Endodermal cell (in vitro differentiated cells): Measurements from ENCODE around the gene ZNF486. TPM values are rescaled to one million over a fixed set of nuclear protein-coding genes. Genes with fewer than 3 reads are reported as not detected.
A peak's percentile ranks its signal among the peaks of the same experiment; 100 is the strongest.
"Not testable (repeated sequence)": the region's sequence is repeated elsewhere in the genome, so short reads cannot be mapped to it uniquely, and the experiment has no call there.

ENCODE experiments used
- DNase-seq: peaks from one replicate; pipeline ENCODE4 v3.0.0-alpha.2; 2017
- H3K27ac ChIP-seq: 2 replicates; pipeline ENCODE4 v1.5.1; 2013; ENCODE audit warnings: mild to moderate bottlenecking, low read depth, low read length, moderate library complexity
- H3K27me3 ChIP-seq: 2 replicates; pipeline ENCODE4 v1.6.1; 2013; ENCODE audit warnings: mild to moderate bottlenecking, low read length, moderate library complexity; ENCODE audit not compliant: insufficient read depth, control insufficient read depth, poor library complexity, severe bottlenecking
- H3K36me3 ChIP-seq: 2 replicates; pipeline ENCODE4 v1.7.0; 2013; ENCODE audit warnings: mild to moderate bottlenecking, low read length, moderate library complexity; ENCODE audit not compliant: control insufficient read depth, insufficient read depth
- H3K4me1 ChIP-seq: one replicate; pipeline ENCODE4 v1.7.0; 2013; ENCODE audit warnings: low read length; ENCODE audit not compliant: control insufficient read depth, insufficient read depth
- H3K4me3 ChIP-seq: 2 replicates; pipeline ENCODE4 v1.5.1; 2013; ENCODE audit warnings: mild to moderate bottlenecking, low read length, moderate library complexity
- H3K9ac ChIP-seq: 2 replicates; pipeline ENCODE4 v1.6.1; 2013; ENCODE audit warnings: mild to moderate bottlenecking, low read length, moderate library complexity; ENCODE audit not compliant: poor library complexity, severe bottlenecking; ENCODE audit errors: extremely low read depth
- H3K9me3 ChIP-seq: 2 replicates; pipeline ENCODE4 v1.6.1; 2013; ENCODE audit warnings: mild to moderate bottlenecking, low read length, moderate library complexity; ENCODE audit not compliant: control insufficient read depth
- H3K27ac Mint-ChIP-seq: 2 replicates; pipeline ENCODE4 v1.8.0; 2020; ENCODE audit warnings: mixed read lengths
- H3K27me3 Mint-ChIP-seq: 2 replicates; pipeline ENCODE4 v1.8.0; 2021; ENCODE audit warnings: mild to moderate bottlenecking, mixed read lengths; ENCODE audit not compliant: insufficient read depth
- H3K36me3 Mint-ChIP-seq: 2 replicates; pipeline ENCODE4 v1.8.0; 2020; ENCODE audit warnings: low read depth, mixed read lengths
- H3K4me1 Mint-ChIP-seq: 2 replicates; pipeline ENCODE4 v1.8.0; 2020; ENCODE audit warnings: mixed read lengths
- H3K4me3 Mint-ChIP-seq: 2 replicates; pipeline ENCODE4 v1.8.0; 2020; ENCODE audit warnings: mild to moderate bottlenecking, moderate library complexity, mixed read lengths
- H3K9me3 Mint-ChIP-seq: 2 replicates; pipeline ENCODE4 v1.8.0; 2020; ENCODE audit warnings: mild to moderate bottlenecking, mixed read lengths
- WGBS, 2 experiments: methylation state at CpG; one replicate each; pipeline versions ENCODE4 v1.1.5 to v1.1.7; 2013; ENCODE audit warnings: missing lambda C conversion rate in 2 of 2, mixed read lengths in 1 of 2; ENCODE audit not compliant: insufficient coverage in 1 of 2, insufficient read length in 1 of 2; 5-methylcytosine and 5-hydroxymethylcytosine counted together
- total RNA-seq, 2 donors: library from RNA; stranded (reverse); fragmentation: NEBNext Ultra II Directional in 1 of 2; extraction: Animal tissue kit (Norgen Biotek cat#: 25700) in 1 of 2; gene quantifications; 2 replicates in 1 of 2; 3 replicates in 1 of 2; pipeline ENCODE4 v1.2.1, GENCODE V29; 2021
- TF ChIP-seq, protein P1 (sequence below): fragments of 200-600 bp; sonication (generic); conservative IDR thresholded peaks from 2 replicates; pipeline ENCODE4 v1.5.0; 2021; ENCODE audit warnings: antibody characterized with exemption, mild to moderate bottlenecking

Gene ZNF486
- total RNA-seq, 2 donors from 2014 or later, result 20.4 to 27.6 TPM

DNA sequence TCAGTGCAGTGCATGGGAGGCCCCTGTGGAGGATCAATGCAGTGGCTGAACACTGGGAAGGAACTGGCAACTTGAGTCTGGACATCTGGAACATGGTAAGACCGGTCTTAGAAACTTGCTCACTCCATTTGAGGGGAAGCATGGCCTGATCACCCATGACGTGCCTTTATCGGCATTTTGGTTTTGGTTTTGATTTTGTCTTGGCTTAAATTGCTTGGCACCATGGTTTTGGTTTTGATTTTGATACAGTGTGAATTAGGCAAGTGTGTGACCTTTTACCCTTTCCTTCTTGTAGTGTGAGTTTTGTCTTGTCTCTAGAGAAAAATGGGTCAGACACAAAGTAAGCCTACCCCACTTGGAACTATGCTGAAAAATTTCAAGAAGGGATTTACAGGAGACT, 77.3 kb downstream of the ZNF486 start:
- no peak for DNase-seq
- Histone ChIP-seq H3K9ac (no peak overlapping the region), H3K4me3 (peak overlapping the region; percentile 59), H3K27ac (no peak overlapping the region), H3K9me3 (peaks cover 69% of the 10 kb centered on the region), H3K4me1 (peaks cover 7% of the 10 kb centered on the region), H3K36me3 (no peaks in the 10 kb centered on the region), H3K27me3 (no peaks in the 10 kb centered on the region)
- 83 to 97% methylated on average over 1 to 3 of the region's 3 CpGs for WGBS, 2 experiments
- TF ChIP-seq, protein P1, sequence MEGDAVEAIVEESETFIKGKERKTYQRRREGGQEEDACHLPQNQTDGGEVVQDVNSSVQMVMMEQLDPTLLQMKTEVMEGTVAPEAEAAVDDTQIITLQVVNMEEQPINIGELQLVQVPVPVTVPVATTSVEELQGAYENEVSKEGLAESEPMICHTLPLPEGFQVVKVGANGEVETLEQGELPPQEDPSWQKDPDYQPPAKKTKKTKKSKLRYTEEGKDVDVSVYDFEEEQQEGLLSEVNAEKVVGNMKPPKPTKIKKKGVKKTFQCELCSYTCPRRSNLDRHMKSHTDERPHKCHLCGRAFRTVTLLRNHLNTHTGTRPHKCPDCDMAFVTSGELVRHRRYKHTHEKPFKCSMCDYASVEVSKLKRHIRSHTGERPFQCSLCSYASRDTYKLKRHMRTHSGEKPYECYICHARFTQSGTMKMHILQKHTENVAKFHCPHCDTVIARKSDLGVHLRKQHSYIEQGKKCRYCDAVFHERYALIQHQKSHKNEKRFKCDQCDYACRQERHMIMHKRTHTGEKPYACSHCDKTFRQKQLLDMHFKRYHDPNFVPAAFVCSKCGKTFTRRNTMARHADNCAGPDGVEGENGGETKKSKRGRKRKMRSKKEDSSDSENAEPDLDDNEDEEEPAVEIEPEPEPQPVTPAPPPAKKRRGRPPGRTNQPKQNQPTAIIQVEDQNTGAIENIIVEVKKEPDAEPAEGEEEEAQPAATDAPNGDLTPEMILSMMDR, result no peak
- Mint-ChIP-seq H3K36me3 (peaks cover 32% of the 10 kb centered on the region), H3K4me1 (peaks cover 41% of the 10 kb centered on the region), H3K9me3 (peaks cover 30% of the 10 kb centered on the region), H3K4me3 (no peak overlapping the region), H3K27ac (no peak overlapping the region), H3K27me3 (peaks cover 3% of the 10 kb centered on the region)

DNA sequence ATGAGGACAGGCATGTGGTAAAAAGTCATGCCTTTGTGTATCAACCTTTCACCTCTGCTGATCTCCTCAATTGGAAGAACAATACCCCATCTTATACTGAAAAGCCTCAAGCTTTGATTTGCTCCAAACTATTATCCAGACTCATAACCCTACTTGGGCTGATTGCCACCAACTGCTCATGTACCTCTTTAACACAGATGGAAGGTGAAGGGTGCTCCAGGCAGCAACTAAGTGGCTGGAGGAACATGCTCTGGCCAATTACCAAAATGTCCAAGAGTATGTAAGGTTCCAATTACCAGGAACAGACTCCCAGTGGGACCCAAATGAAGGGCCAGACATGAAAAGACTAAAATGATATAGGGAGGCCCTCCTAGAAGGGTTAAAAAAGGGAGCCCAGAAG, 78.3 kb downstream of the ZNF486 start:
- peaks cover 3% of the 10 kb centered on the region for H3K27me3 Mint-ChIP-seq
- H3K27ac Mint-ChIP-seq, result no peak overlapping the region
- Histone ChIP-seq H3K9ac (no peak overlapping the region), H3K27ac (no peak overlapping the region), H3K27me3 (no peaks in the 10 kb centered on the region), H3K9me3 (peaks cover 65% of the 10 kb centered on the region), H3K4me1 (peaks cover 7% of the 10 kb centered on the region), H3K4me3 (no peak overlapping the region), H3K36me3 (no peaks in the 10 kb centered on the region)
- peaks cover 30% of the 10 kb centered on the region for H3K9me3 Mint-ChIP-seq
- peaks cover 32% of the 10 kb centered on the region for H3K36me3 Mint-ChIP-seq
- DNase-seq, result no peak
- TF ChIP-seq, protein P1, result no peak
- peaks cover 36% of the 10 kb centered on the region for H3K4me1 Mint-ChIP-seq
- H3K4me3 Mint-ChIP-seq, result no peak overlapping the region

DNA sequence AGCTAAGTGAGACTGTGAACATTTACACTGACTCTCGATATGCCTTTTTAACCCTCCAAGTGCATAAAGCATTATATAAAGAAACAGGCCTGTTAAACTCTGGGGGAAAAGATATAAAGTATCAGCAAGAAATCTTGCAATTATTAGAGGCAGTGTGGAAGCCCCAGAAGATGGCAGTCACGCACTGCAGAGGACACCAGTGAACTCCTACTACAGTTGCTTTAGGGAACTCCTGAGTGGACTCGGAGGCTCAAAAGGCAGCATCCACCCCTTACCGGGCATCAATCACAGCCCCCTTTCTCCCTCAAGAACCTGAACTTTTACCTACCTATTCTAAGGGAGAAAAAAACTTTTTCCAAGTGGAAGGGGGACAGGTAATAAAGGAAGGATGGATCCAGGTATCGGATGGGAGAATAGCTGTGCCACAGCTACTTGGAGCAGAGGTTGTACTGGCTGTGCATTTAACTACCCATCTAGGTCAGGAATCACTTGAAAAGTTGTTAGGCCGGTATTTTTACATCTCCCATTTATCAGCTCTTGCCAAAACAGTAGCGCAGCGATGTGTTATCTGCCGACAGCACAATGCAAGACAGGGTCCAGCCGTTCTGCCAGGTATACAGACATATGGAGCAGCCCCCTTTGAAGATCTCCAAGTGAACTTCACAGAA, 80.1 kb downstream of the ZNF486 start:
- peaks cover 24% of the 10 kb centered on the region for H3K36me3 Mint-ChIP-seq
- peak; percentile 84 for DNase-seq
- TF ChIP-seq, protein P1, result peak; percentile 90
- Histone ChIP-seq H3K4me1 (peaks cover 7% of the 10 kb centered on the region), H3K9me3 (peaks cover 55% of the 10 kb centered on the region), H3K9ac (no peak overlapping the region), H3K4me3 (peak overlapping the region; percentile 32), H3K27me3 (no peaks in the 10 kb centered on the region), H3K36me3 (no peaks in the 10 kb centered on the region), H3K27ac (no peak overlapping the region)
- H3K27me3 Mint-ChIP-seq, result peaks cover 3% of the 10 kb centered on the region
- WGBS, 2 experiments, result 85 to 91% methylated on average over 6 to 10 of the region's 10 CpGs
- H3K27ac Mint-ChIP-seq, result peak overlapping the region; percentile 89
- H3K4me1 Mint-ChIP-seq, result peaks cover 33% of the 10 kb centered on the region
- no peak overlapping the region for H3K4me3 Mint-ChIP-seq
- peaks cover 28% of the 10 kb centered on the region for H3K9me3 Mint-ChIP-seq

DNA sequence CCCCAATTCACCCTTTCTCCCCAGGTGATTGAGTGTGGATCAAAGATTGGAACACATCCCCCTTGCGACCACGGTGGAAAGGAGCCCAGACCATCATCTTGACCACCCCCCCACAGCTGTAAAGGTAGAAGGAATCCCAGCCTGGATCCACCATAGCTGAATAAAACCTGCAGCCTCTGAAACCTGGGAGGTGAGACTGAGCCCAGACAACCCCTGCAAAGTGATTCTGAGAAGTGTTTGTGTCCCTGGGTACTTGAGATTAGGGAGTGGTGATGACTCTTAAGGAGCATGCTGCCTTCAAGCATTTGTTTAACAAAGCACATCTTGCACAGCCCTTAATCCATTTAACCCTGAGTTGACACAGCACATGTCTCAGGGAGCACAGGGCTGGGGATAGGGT, 81.2 kb downstream of the ZNF486 start:
- Histone ChIP-seq H3K9me3 (peaks cover 44% of the 10 kb centered on the region), H3K4me3 (peak overlapping the region; percentile 32)
- H3K27me3 Mint-ChIP-seq, H3K27me3 ChIP-seq, H3K4me1 ChIP-seq, H3K27ac ChIP-seq, H3K36me3 ChIP-seq, H3K4me3 Mint-ChIP-seq, H3K9ac ChIP-seq: not testable (repeated sequence)
- WGBS, 2 experiments, result 56% methylated on average over 2 of the region's 2 CpGs; no CpG with 5 or more reads in 1 of the 2 experiments
- DNase-seq, result peak; percentile 83
- H3K9me3 Mint-ChIP-seq, result peaks cover 20% of the 10 kb centered on the region
- peak overlapping the region; percentile 89 for H3K27ac Mint-ChIP-seq
- H3K4me1 Mint-ChIP-seq, result peaks cover 40% of the 10 kb centered on the region
- peaks cover 21% of the 10 kb centered on the region for H3K36me3 Mint-ChIP-seq
